GDM1 (cell line): ENCODE measurements around the gene MEOX2.

Experiments
- DNase-seq: peaks from one replicate; lab custom pipeline; 2025; lab: John Stamatoyannopoulos, UW

MEOX2 gene

DNA sequence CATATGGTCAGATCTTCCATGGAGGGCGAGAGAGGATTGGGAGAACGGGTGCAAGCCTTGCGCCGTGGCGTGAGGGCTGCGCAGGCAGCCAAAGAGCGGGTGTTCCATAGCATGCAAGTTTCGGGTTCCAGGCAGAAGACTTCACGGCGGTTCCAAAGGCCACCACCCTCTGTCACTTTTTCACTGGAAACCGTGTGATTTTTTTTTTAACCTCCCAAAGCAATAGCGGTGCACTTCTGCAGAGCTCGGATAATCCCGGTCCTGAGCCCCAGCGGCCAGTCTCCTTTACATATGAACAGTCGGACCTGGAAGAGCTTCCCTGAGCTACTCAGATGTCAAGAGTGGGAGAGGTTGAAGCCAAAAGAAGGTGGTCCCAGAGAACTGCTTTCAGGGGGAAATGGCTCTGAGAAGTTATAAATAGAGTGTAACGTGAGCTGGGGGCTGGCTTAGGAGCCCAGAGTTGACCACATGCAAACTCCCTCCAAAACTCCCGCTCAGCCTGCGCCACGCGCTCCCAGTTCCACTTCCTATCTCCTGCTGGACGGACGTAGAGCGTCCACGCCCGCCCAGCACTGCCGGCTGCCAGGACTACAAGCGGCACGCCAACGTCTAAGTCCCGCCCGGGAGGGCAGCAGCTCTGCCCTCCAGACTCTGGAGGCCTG lies at the start of gene MEOX2:
Gene MEOX2, minus strand, starts transcription at position 389 of the 662 bp plus-strand sequence. Its CDS starts 281 bp downstream, at position 108.
- no peak for DNase-seq

DNA sequence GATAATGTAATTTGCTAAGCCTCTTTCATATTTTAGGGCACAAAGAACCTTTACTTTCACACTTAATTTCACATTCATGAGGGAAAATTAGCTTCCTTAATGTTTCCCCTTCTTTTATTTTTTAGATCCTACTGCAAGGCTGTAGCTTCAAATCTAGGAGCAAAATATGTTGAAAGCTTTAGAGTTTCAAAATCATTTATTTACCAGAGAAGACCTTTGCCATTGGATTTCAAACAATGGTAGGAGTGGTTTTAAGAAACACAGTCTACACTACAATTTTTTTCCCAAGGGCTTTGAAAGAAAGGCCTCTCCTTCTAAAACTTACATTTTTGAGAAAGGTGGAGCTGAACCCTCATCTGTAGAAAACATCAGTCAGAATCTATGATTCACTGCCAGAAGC lies 43.3 kb upstream of the MEOX2 start:
- DNase-seq: no peak

- no peak for DNase-seq
Measured at GRCh38 chr7:15725051-15725450, 38.6 kb upstream of the MEOX2 start.

DNA sequence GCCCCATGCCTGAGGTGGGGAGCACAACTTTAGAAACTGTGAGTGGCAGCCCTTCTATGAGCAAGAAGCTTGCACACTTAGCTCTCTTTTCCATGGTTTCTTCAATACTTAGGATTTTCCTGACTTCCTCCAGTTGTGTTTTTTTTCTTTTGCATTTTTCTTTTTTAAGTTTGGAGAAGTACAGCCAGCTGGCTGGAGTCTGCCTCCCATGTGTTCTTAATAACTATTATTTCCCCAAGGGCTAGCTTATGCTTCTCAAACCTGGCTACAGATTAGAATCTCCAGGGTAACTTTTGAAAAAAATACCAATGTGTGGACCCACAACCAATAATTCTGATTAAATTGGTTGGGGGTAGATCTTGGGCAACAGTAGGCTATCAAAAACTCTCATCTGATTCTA lies 37.4 kb upstream of the MEOX2 start:
- no peak for DNase-seq

DNA sequence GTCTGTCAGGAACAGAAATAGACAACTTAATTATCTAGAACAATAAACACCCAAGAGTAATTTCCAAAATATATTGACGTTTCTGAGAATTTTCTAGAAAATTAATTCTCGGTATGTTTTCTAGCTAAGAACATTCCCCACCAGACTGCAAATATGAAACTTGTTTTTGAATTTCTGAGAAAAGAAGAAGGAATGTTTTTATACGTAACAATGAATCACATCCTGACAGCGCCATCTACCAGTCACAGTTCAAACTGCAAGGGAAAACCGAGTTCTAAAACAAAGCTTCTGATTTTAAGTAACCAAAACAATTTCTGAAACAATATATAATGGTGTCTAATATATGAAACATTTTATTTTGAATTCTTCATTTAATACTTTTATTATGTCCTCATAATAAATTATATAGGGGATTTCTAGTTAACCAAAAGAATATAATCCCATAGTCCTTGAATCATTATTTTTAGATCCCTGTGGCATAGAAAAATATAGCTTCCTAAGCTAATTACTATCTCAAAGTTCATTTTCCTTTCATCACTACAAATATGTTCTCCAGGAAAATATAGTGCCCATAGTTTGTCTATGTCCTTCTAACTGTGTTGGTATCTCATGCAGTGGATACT lies 34.5 kb upstream of the MEOX2 start:
- no peak for DNase-seq

DNA sequence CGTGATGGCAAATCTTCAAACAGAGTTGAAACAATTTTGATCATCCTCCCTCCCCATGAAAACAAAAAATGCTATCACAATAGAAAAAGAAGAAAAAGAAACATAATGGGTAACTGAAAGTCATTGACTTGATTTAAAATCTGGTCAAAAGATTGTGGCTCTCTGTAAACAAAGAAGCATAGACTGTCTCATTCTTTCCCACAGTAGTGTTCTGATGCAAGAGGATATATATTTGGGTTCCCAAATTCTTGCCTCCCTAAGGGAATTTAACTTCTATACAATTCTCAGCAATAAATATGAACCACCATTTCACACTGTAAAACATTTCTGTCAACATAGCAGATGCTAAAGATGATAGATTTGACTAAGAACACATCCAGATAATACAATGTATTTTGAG lies 32.8 kb upstream of the MEOX2 start:
- no peak for DNase-seq

DNA sequence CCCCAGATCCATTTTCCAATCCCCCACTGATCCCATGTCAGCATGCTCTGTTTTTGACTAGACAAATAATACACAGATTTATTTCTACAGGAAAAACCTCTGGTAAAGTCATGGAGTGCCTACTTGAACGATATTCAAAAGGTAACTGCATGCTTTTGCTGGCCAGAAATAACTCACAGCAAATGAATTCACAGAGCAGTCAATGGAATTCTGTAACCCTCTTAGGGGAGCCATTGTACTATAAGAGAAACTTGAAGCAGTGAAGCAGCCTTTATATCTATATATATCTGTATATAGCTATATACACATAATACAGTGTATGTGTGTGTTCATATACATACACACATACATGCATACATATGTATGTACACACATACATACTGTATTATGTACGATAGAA lies 29.0 kb upstream of the MEOX2 start:
- no peak for DNase-seq

- DNase-seq: no peak
Measured at GRCh38 chr7:15709978-15710377, 23.5 kb upstream of the MEOX2 start.

- DNase-seq: no peak
Measured at GRCh38 chr7:15707570-15707969, 21.1 kb upstream of the MEOX2 start.

GRCh38 chr7:15703732-15704131 lies 17.2 kb upstream of the MEOX2 start:
- no peak for DNase-seq

DNA sequence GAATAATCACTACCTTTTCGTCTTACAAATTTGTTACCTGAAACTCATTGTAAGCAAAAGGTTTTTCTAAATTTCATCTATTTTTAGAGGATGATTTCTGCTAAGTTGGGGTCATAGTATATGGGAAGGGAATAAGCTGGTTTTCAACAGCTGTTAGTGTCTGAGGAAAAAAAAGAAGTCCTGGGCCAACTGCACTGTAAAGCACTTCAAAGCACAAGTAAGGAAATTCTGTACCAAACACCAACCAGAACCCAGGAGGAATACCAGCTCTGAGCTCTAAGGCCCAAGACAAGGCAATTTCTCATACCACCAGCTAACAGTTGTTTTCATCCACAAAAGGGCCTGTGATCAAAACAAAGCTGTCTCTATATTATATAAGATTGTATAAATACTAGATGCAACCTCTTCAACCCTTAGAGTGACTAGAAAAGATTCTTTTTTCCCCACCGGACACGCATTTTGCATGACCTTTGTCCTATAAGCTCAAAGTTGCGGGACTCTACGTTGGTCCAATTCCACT lies 6.1 kb upstream of the MEOX2 start:
- DNase-seq: no peak

DNA sequence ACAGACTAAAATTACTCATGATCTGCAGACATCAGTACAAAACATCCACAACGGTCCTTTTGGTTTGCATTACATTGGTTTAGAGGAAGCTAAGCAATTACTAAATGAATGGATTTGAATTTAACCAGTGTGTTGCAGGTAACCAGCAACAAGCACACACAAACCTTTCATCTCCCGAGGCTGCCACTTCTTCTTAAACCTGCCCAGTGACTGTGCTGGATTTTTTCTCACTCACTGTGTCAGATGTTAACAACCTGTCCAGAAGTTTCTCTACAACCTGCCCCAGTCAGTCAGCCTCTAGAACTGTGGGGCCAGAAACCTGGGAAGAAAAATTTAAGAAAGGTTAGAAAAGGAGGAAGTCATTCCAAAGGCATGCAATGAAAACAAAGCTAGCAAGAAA lies 2.4 kb upstream of the MEOX2 start:
- no peak for DNase-seq

GRCh38 chr7:15688279-15688626 lies 1.8 kb upstream of the MEOX2 start:
- no peak for DNase-seq

DNA sequence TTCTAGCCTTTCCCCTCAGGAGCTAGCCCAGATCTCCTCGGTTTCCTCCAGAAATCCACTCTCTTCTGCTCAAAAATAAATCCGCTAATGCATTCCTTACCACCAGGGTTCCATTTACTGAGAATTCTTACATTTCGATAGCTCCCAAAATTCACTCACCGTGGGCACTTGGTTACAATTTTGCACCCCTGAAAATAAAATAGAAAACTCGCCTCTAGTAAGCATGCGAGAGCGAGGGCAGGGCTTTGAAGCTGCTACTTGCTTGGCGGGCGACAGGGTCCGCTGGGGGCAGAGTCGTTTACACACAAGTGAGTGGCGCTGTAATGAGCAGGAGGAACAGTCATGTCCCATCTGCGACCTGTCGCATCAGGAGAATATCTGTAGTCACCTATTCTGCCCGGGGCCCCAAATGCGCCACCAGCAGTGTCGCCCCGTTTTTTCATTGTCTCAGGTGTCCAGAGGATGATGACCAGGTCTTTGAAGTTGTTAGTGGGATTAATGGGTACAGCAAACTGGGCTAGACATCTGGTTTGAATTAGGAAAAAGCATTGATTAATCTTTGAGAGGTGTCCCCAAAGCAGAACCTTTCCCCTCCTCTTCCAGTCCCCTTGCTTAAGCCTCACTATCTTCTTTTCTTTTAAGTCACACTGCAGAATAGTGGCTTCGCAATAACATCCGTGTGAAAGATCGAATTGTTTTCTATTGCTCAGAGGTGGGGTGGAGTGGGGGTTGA lies 1.2 kb upstream of the MEOX2 start:
- DNase-seq: no peak

DNA sequence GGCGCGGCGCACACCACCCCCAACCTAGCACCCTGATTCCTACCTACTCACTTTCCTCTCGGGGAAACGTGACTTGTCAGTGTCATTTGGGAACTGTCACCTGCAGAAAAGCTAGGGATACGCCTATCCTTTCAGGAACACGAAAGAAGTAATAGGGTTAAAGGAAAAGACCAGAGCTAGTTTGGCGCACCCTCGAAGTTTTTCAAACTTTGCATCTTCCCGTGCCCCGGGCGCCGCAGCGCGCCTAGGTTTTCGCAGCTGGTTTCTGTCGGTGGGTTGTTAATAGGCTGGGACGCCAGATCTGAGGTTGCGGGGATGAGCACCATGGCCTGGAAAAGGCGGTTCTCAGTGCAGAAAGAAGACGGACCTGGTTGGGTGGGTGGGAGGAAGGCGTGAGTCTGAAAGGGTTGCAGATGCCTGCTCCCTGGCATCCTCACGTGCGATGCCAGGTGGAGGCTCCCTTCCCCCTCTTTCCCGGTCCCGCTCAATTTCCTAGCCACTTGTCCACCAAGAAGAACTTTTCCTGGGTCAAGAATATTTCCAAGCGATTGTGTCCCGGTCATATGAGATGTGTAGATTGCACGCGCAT lies 568 bp upstream of the MEOX2 start:
- no peak for DNase-seq

DNA sequence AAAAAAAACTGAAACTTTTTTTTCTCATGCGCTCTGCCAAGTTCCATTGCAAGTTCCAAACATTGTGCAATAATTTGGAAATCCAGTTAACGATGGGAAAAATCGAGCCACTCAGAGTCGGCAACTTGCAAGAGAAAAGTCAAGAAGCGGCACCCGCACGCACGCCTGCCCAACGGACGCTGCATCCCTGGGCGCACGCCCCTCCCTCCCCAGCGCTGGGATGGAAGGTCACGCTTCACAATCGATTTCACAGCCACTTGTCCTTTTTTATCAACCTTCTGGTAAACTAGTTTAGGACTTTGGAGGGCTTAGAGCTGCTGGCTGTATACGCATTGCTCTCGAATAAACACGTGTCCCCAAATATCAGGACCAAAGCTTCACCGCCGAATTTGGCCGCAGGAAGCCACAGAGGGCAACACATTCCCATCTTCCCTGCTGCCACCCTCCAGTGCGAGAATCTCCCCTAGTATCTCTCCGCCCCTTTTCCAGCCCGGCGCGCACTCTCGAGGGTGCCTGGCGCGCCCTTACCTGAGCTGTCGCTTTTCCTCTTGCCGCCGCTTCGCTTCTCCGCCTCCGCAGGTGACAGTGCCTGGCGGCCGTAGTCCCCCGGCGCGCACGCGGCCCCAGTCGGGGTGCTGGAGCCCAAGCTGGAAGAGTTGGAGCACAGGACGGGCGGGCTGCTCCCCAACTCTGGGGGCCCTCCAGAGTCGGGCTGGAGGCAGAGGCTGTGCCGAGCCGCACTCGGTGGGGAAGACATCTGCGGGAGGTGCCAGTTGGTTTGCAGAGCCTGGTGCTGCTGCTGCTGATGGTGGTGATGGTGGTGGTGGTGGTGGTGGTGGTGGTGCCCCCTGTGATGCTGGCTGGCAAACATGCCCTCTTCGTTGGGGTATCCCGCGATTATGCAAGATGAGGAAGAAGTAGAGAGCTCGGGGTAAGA lies 857 bp downstream of the MEOX2 start:
- no peak for DNase-seq

DNA sequence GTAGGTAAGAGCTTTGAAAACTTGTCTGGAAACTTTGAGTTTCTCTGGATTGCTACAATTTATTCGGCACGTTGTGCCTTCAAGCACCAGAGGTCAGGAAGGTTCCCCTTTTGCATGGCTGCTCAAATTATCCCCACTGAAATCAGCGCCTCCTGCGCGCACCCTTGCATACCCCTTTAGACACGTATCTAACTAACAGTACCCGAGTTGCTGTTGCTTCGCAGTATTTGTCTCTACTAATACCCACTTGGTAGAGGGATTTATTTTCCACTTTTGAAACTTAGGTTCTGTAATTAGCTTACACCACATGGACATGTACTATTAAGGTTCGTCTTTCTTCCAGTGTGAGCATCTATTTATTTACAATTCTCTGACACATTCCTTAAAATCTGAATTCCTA lies 1.6 kb downstream of the MEOX2 start:
- no peak for DNase-seq

GRCh38 chr7:15684111-15684800 lies 2.2 kb downstream of the MEOX2 start:
- DNase-seq: no peak

- no peak for DNase-seq
Measured at GRCh38 chr7:15682751-15683245, 3.7 kb downstream of the MEOX2 start.

- DNase-seq: no peak
Measured at GRCh38 chr7:15682111-15682510, 4.4 kb downstream of the MEOX2 start.

DNA sequence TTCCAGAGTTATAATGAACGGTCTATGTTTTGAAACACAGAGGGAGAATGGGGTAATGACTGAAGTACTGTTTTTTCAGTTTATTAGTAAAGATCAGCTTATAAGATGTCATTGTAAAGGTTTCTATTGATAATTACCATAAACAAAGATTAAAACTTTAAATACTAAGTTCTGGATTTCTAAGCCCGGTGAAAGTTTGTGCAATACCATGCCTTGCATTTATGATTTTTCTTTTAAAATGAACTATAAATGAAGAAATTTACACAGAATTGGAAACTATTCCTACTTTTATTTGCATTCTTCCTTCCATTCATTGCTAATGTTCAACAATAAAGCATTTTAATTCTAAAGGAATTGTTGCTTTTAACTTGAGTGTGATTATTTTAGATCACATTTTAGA lies 4.9 kb downstream of the MEOX2 start:
- no peak for DNase-seq
